Endothelial cell of umbilical vein (primary cell): ENCODE results near the gene FAT2.

Source experiments
- EZH2 ChIP-seq: IDR thresholded peaks from 2 replicates; pipeline ENCODE4 v1.6.1; 2012; ENCODE audit warnings: borderline replicate concordance, low read depth, mild to moderate bottlenecking, moderate library complexity, low read length, inconsistent platforms; ENCODE audit not compliant: severe bottlenecking
- FOS ChIP-seq: IDR thresholded peaks from 2 replicates; pipeline ENCODE4 v1.6.1; 2011; ENCODE audit warnings: mild to moderate bottlenecking, low read length, moderate library complexity, borderline replicate concordance; ENCODE audit not compliant: insufficient read depth
- GATA2 ChIP-seq: IDR thresholded peaks from 2 replicates; pipeline ENCODE4 v1.7.0; 2011; ENCODE audit warnings: low read depth, mild to moderate bottlenecking, moderate library complexity, mixed read lengths, low read length; ENCODE audit not compliant: insufficient read length, insufficient read depth
- JUN ChIP-seq: IDR thresholded peaks from 2 replicates; pipeline ENCODE4 v1.6.1; 2011; ENCODE audit warnings: borderline replicate concordance, low read depth; ENCODE audit not compliant: insufficient read length, insufficient read depth
- MYC ChIP-seq: IDR thresholded peaks from one replicate; pipeline ENCODE4 v1.6.1; 2011; ENCODE audit warnings: mild to moderate bottlenecking, low read depth, low read length
- POLR2A ChIP-seq: IDR thresholded peaks from 2 replicates; pipeline ENCODE4 v1.6.1; 2012; ENCODE audit warnings: low read depth, mild to moderate bottlenecking, control low read depth, low read length
- POLR2AphosphoS5 ChIP-seq: IDR thresholded peaks from 2 replicates; pipeline ENCODE4 v1.6.1; 2012; ENCODE audit warnings: low read depth, mild to moderate bottlenecking, control low read depth, low read length, moderate library complexity; ENCODE audit not compliant: insufficient read depth
- TF ChIP-seq, protein P1 (sequence below), 2 donors: IDR thresholded peaks; 1 replicate in 1 of 2; 2 replicates in 1 of 2; pipeline ENCODE4 v1.5.1; 2011; ENCODE audit warnings: low read length in 2 of 2, mild to moderate bottlenecking in 2 of 2, moderate library complexity in 2 of 2, control low read depth in 1 of 2, inconsistent platforms in 1 of 2, low read depth in 1 of 2; ENCODE audit not compliant: insufficient read depth in 1 of 2; ENCODE audit errors: extremely low read depth in 1 of 2
- TF ChIP-seq, protein P2 (sequence below): IDR thresholded peaks from 2 replicates; pipeline ENCODE4 v1.6.1; 2011; ENCODE audit not compliant: insufficient read depth, insufficient read length

DNA sequence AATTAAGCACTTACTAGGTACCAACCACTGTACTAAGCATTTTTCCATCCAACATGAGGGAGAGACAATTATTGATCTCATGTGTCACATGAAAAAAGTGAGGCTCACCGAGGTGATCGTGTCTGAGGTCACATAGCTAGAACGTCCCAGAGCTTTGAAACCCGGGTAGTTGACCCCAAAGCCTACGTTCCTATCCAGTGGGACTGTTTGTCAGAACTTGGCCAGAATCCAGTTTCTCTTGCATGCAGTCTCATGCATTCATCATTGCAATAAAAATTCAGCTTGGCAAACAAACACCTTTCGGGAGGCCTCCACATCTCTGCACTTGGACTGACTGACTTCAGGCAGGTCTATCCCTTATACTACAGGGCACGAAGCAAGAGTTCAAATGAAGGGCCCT lies 23.4 kb upstream of the FAT2 start:
- TF ChIP-seq, protein P1, sequence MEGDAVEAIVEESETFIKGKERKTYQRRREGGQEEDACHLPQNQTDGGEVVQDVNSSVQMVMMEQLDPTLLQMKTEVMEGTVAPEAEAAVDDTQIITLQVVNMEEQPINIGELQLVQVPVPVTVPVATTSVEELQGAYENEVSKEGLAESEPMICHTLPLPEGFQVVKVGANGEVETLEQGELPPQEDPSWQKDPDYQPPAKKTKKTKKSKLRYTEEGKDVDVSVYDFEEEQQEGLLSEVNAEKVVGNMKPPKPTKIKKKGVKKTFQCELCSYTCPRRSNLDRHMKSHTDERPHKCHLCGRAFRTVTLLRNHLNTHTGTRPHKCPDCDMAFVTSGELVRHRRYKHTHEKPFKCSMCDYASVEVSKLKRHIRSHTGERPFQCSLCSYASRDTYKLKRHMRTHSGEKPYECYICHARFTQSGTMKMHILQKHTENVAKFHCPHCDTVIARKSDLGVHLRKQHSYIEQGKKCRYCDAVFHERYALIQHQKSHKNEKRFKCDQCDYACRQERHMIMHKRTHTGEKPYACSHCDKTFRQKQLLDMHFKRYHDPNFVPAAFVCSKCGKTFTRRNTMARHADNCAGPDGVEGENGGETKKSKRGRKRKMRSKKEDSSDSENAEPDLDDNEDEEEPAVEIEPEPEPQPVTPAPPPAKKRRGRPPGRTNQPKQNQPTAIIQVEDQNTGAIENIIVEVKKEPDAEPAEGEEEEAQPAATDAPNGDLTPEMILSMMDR (IDR thresholded peaks at IDR 0.05; ENCODE audit: extremely low read depth in 1 of 2, insufficient read depth in 1 of 2, low read depth in 1 of 2, low read length in 2 of 2) = no peak
- TF ChIP-seq, protein P2, sequence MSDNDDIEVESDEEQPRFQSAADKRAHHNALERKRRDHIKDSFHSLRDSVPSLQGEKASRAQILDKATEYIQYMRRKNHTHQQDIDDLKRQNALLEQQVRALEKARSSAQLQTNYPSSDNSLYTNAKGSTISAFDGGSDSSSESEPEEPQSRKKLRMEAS = no peak
- TF ChIP-seq POLR2A (no peak), EZH2 (no peak), POLR2AphosphoS5 (no peak), JUN (no peak), MYC (no peak), GATA2 (no peak), FOS (no peak)
